K562 (cell line): ENCODE results near the gene ACTR3. TPM values are rescaled to one million over a fixed set of nuclear protein-coding genes. Genes with fewer than 3 reads are reported as not detected.

Experiments used
- ATAC-seq: fragments of 200-7000 bp; cut with Tn5 transposase; 3 replicates; pipeline ENCODE4 v1.9.1; 2020; ENCODE audit warnings: moderate library complexity
- BruUV-seq: library from RNA; stranded (reverse); fragments of 400-500 nt; replicated peaks from 2 replicates; lab custom pipeline; 2021; lab: Mats Ljungman, UMichigan
- CTCF ChIA-PET: fragments of 300-600 bp; formaldehyde crosslinking; extraction: SDS; loops from one replicate; lab custom pipeline; 2021; ENCODE audit warnings: low intra/inter-chr PET ratio; lab: Yijun Ruan, JAX
- POLR2A ChIA-PET: fragments of 300-600, 350-650 bp; sonication (Branson Sonifier 250); formaldehyde crosslinking; extraction: SDS; loops from one replicate; lab custom pipeline; 2021; ENCODE audit warnings: antibody characterized with exemption, inconsistent platforms; lab: Yijun Ruan, JAX
- DNase-seq, 4 experiments: peaks; one replicate each; pipeline versions ENCODE4 v3.0.0 to v3.0.0-alpha.2; 2011 to 2018; ENCODE audit warnings: low spot score in 3 of 4, mixed read lengths in 3 of 4; ENCODE audit errors: extremely low read depth in 1 of 4
- FAIRE-seq: peaks from 2 replicates; lab custom pipeline; 2011; peaks lifted over from hg19 to GRCh38; lab: Jason Lieb, UNC
- H2AFZ ChIP-seq: 2 replicates; pipeline ENCODE4 v1.6.0; 2011; ENCODE audit warnings: low read depth, low read length, control low read depth, inconsistent platforms
- H3K27ac ChIP-seq: fragments of 200-600 bp; 3 replicates; pipeline ENCODE4 v1.8.0; 2011; ENCODE audit warnings: low read depth, mild to moderate bottlenecking, control low read depth, inconsistent platforms, low read length, moderate library complexity, mixed read lengths; ENCODE audit errors: extremely low read depth
- H3K27me3 ChIP-seq, 2 experiments: fragments of 300-600 bp in 1 of 2; 2 replicates in 1 of 2; 3 replicates in 1 of 2; pipeline versions ENCODE4 v1.6.0 to v1.8.0; 2011; ENCODE audit warnings: inconsistent platforms in 2 of 2, low read length in 2 of 2, mild to moderate bottlenecking in 1 of 2, mixed read lengths in 1 of 2, moderate library complexity in 1 of 2; ENCODE audit not compliant: control insufficient read depth in 2 of 2, insufficient read depth in 2 of 2
- H3K36me3 ChIP-seq: fragments of 300-600 bp; 3 replicates; pipeline ENCODE4 v1.8.0; 2011; ENCODE audit warnings: mild to moderate bottlenecking, low read length, inconsistent platforms; ENCODE audit not compliant: control insufficient read depth, insufficient read depth
- H3K4me1 ChIP-seq, 2 experiments: fragments of 200-600 bp in 1 of 2; replicated peaks in 1 of 2; 2 replicates in 1 of 2; 3 replicates in 1 of 2; pipeline versions ENCODE4 v1.5.1 to v1.8.0; 2011; ENCODE audit warnings: inconsistent platforms in 2 of 2, low read length in 2 of 2, mild to moderate bottlenecking in 1 of 2, mixed read lengths in 1 of 2, moderate library complexity in 1 of 2; ENCODE audit not compliant: control insufficient read depth in 2 of 2, insufficient read depth in 2 of 2
- H3K4me2 ChIP-seq: 2 replicates; pipeline ENCODE4 v1.6.1; 2011; ENCODE audit warnings: low read length, control low read depth, inconsistent platforms, mixed read lengths; ENCODE audit not compliant: insufficient read depth
- H3K4me3 ChIP-seq: fragments of 200-600 bp; sonication (generic), shearing (Covaris generic); 2 replicates; pipeline ENCODE4 v1.5.1; 2016; ENCODE audit warnings: control low read depth, inconsistent platforms
- H3K79me2 ChIP-seq: fragments of 200-600 bp; 3 replicates; pipeline ENCODE4 v1.8.0; 2011; ENCODE audit warnings: low read length, inconsistent platforms; ENCODE audit not compliant: control insufficient read depth, insufficient read depth
- H3K9ac ChIP-seq, 2 experiments: 2 replicates each; pipeline versions ENCODE4 v1.6.0 to v1.6.1; 2011; ENCODE audit warnings: low read depth in 2 of 2, low read length in 2 of 2, control low read depth in 1 of 2, inconsistent platforms in 1 of 2, mild to moderate bottlenecking in 1 of 2, mixed read lengths in 1 of 2; ENCODE audit not compliant: insufficient read depth in 1 of 2
- H3K9me1 ChIP-seq: one replicate; pipeline ENCODE4 v1.6.0; 2011; ENCODE audit warnings: inconsistent platforms, mild to moderate bottlenecking, low read length, moderate library complexity; ENCODE audit not compliant: control insufficient read depth, insufficient read depth
- H3K9me3 ChIP-seq: replicated peaks from 2 replicates; pipeline ENCODE4 v1.5.1; 2011; ENCODE audit warnings: low read depth, low read length, inconsistent platforms; ENCODE audit not compliant: control insufficient read depth, insufficient read depth
- H4K20me1 ChIP-seq: replicated peaks from 2 replicates; pipeline ENCODE4 v1.6.1; 2011; ENCODE audit warnings: low read length, inconsistent platforms, mixed read lengths; ENCODE audit not compliant: control insufficient read depth, insufficient read depth
- ATF7 ChIP-seq: fragments of 450-650 bp; IDR thresholded peaks from 2 replicates; pipeline ENCODE4 v1.7.1; 2014; ENCODE audit warnings: mild to moderate bottlenecking, moderate library complexity
- HMG20A ChIP-seq: fragments of 450-650 bp; formaldehyde crosslinking; conservative IDR thresholded peaks from 2 replicates; pipeline ENCODE4 v1.4.0; 2020; ENCODE audit warnings: mild to moderate bottlenecking, mixed read lengths
- LCOR ChIP-seq: sonication (generic); formaldehyde crosslinking; IDR thresholded peaks from 2 replicates; pipeline ENCODE4 v1.8.0; 2022; ENCODE audit warnings: mild to moderate bottlenecking, missing genetic modification reagents
- LEF1 ChIP-seq: fragments of 450-650 bp; IDR thresholded peaks from 2 replicates; pipeline ENCODE4 v1.6.1; 2016; ENCODE audit warnings: mild to moderate bottlenecking
- POLR2B ChIP-seq: fragments of 450-650 bp; IDR thresholded peaks from 2 replicates; pipeline ENCODE4 v1.6.1; 2018; ENCODE audit warnings: low read depth; ENCODE audit not compliant: partially characterized antibody
- TARDBP ChIP-seq: fragments of 450-650 bp; IDR thresholded peaks from 2 replicates; pipeline ENCODE4 v1.6.1; 2016
- TCF7 ChIP-seq: sonication (generic); IDR thresholded peaks from 2 replicates; pipeline ENCODE4 v1.6.1; 2016; ENCODE audit warnings: antibody characterized with exemption, borderline replicate concordance
- ZNF280A ChIP-seq: fragments of 450-650 bp; IDR thresholded peaks from 2 replicates; pipeline ENCODE4 v1.6.1; 2018; ENCODE audit warnings: mild to moderate bottlenecking, low read depth; ENCODE audit not compliant: partially characterized antibody
- ZNF551 ChIP-seq: fragments of 250-450 bp; sonication (Bioruptor Pico); IDR thresholded peaks from 2 replicates; pipeline ENCODE4 v1.5.0; 2021; ENCODE audit warnings: mild to moderate bottlenecking, moderate library complexity
- WGBS: fragments of 100-300 bp; shearing (Covaris generic); methylation state at CpG from one replicate; pipeline ENCODE4 v1.1.6; 2016; ENCODE audit warnings: low coverage, mixed read lengths; ENCODE audit not compliant: insufficient coverage; ENCODE audit errors: missing lambda C conversion rate; 5-methylcytosine and 5-hydroxymethylcytosine counted together
- in situ Hi-C: fragments of 300-500 bp; cut with MboI; formaldehyde crosslinking; loops from 4 replicates; pipeline ENCODE4 v1.15.0; 2018; ENCODE audit warnings: inconsistent platforms, mixed read lengths
- intact Hi-C: fragments of 100-400 bp; cut with micrococcal nuclease; formaldehyde crosslinking; loops from 2 replicates; pipeline ENCODE4 v1.14.2; 2022
- polyA plus RNA-seq, 8 experiments: library from polyadenylated mRNA; depleted of rRNA in 4 of 8; stranded (reverse) in 5 of 8; unstranded in 3 of 8; fragments of >200 nt; fragmentation: Nextera tagmentation in 2 of 8; fragmentation: Illumina TruSeq in 1 of 8; extraction: Ambion mirVana in 2 of 8; extraction: Trizol in 1 of 8; gene quantifications; 2 replicates each; pipeline versions ENCODE4 v1.2.1 to v1.2.3, GENCODE V29; 2011 to 2014; ENCODE audit warnings: inconsistent platforms in 1 of 8, missing spikeins in 1 of 8
- total RNA-seq, 7 experiments: library from RNA; depleted of rRNA in 6 of 7; stranded (reverse); fragments of >200 nt in 6 of 7; fragmentation: Illumina TruSeq in 2 of 7; extraction: Trizol in 2 of 7; gene quantifications; 2 replicates each; pipeline versions ENCODE4 v1.2.1 to v1.2.3, GENCODE V29; 2011 to 2021; ENCODE audit warnings: low replicate concordance in 1 of 7
- TF ChIP-seq, protein P1 (sequence below): sonication (generic); formaldehyde crosslinking; IDR thresholded peaks from 2 replicates; pipeline ENCODE4 v1.5.0; 2020; ENCODE audit warnings: missing genetic modification reagents

The ACTR3 gene
- total and polyA plus RNA-seq, 9 of the 15 experiments (the other 6 are each of a cell fraction or from before 2014, with no cell fraction given) = 49.0 to 354 (median 249) TPM

DNA sequence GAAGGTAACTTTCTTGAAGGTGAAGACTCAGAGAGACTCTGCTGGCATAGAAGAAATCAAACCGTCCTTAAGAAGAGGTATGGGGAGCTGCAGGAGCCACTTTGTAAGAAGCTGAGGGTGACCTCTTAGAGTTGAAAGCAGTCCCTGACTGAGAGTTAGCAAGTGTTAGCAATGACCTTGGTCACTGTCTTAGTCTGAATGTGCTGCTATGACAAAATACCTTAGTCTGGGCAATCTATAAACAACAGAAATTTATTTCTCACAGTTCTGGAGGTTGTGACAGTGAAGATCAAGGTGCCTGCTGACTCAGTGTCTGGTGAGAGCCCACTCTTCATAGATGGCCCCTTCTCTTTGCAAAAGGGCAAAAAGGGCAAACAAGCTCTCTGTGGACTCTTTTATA lies 35.7 kb upstream of the ACTR3 start:
- H4K20me1 ChIP-seq = no peaks in the 10 kb centered on the region
- DNase-seq (no peak), ATAC-seq (no peak), FAIRE-seq (no peak)
- H3K9me1 ChIP-seq = no peaks in the 10 kb centered on the region
- WGBS = 17% methylated on average over 1 of the region's 1 CpG
- no peaks in the 10 kb centered on the region for H3K9me3 ChIP-seq
- no peak overlapping the region for H3K4me2 ChIP-seq
- no peak overlapping the region for H2AFZ ChIP-seq
- intact Hi-C loops (no loop called here), in situ Hi-C loops (no loop called here)
- TF ChIP-seq HMG20A (CRISPR knock-in tag) (no peak), ZNF551 (CRISPR knock-in tag) (no peak), TARDBP (no peak), TCF7 (no peak), ATF7 (no peak), ZNF280A (no peak), POLR2B (no peak), LEF1 (no peak), LCOR (CRISPR knock-in tag) (no peak)
- TF ChIP-seq, protein P1, sequence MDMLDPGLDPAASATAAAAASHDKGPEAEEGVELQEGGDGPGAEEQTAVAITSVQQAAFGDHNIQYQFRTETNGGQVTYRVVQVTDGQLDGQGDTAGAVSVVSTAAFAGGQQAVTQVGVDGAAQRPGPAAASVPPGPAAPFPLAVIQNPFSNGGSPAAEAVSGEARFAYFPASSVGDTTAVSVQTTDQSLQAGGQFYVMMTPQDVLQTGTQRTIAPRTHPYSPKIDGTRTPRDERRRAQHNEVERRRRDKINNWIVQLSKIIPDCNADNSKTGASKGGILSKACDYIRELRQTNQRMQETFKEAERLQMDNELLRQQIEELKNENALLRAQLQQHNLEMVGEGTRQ (CRISPR knock-in tag) = no peak
- BruUV-seq = no TSS peak
- H3K36me3 ChIP-seq = no peaks in the 10 kb centered on the region
- H3K27me3 ChIP-seq = no peaks in the 10 kb centered on the region
- CTCF ChIA-PET = no interaction called here
- POLR2A ChIA-PET = no interaction called here
- no peak overlapping the region for H3K4me3 ChIP-seq
- H3K79me2 ChIP-seq = no peaks in the 10 kb centered on the region
- no peak overlapping the region for H3K27ac ChIP-seq
- no peak overlapping the region for H3K9ac ChIP-seq
- H3K4me1 ChIP-seq = peaks cover 0 to 12% of the 10 kb centered on the region in 2 experiments; a peak in 4 of 5 replicates
